HEK293 (cell line): ENCODE measurements around the gene NEAT1.
A peak's percentile ranks its signal among the peaks of the same experiment; 100 is the strongest.
"Not testable (repeated sequence)": the region's sequence is repeated elsewhere in the genome, so short reads cannot be mapped to it uniquely, and the experiment has no call there.

Experiments used
- CTCF ChIA-PET: fragments of 350-600 bp; formaldehyde crosslinking; extraction: SDS; loops from one replicate; lab custom pipeline; 2021; ENCODE audit warnings: antibody characterized with exemption; lab: Yijun Ruan, JAX
- POLR2A ChIA-PET: fragments of 300-600 bp; formaldehyde crosslinking; extraction: SDS; loops from one replicate; lab custom pipeline; 2020; ENCODE audit warnings: antibody characterized with exemption, inconsistent platforms; lab: Yijun Ruan, JAX
- H3K27ac ChIP-seq: fragments of 200-500 bp; sonication (Bioruptor generic); 2 replicates; pipeline ENCODE4 v1.5.1; 2014; ENCODE audit warnings: low read depth, low read length, control low read depth, inconsistent platforms; ENCODE audit errors: extremely low read depth
- H3K36me3 ChIP-seq, 2 experiments: fragments of 200-500 bp in 1 of 2; sonication (Bioruptor generic) in 1 of 2; 1 replicate in 1 of 2; 2 replicates in 1 of 2; pipeline ENCODE4 v1.5.1; 2014 to 2017; ENCODE audit warnings: inconsistent platforms in 2 of 2, low read length in 2 of 2; ENCODE audit not compliant: control insufficient read depth in 2 of 2, insufficient read depth in 1 of 2
- H3K4me1 ChIP-seq: fragments of 200-500 bp; sonication (Bioruptor generic); 2 replicates; pipeline ENCODE4 v1.5.1; 2014; ENCODE audit warnings: mild to moderate bottlenecking, low read length, inconsistent platforms; ENCODE audit not compliant: control insufficient read depth, insufficient read depth
- H3K4me3 ChIP-seq: 2 replicates; pipeline ENCODE4 v1.5.1; 2011; ENCODE audit warnings: low read depth, mild to moderate bottlenecking, control low read depth, low read length, moderate library complexity
- H3K9me3 ChIP-seq: fragments of 200-500 bp; sonication (Bioruptor generic); 2 replicates; pipeline ENCODE4 v1.5.1; 2014; ENCODE audit warnings: low read depth, low read length, inconsistent platforms; ENCODE audit not compliant: control insufficient read depth, insufficient read depth
- PRDM1 ChIP-seq: fragments of 450-650 bp; formaldehyde crosslinking; IDR thresholded peaks from 2 replicates; pipeline ENCODE4; 2016; ENCODE audit warnings: missing biosample characterization, missing genetic modification characterization
- SCRT2 ChIP-seq: fragments of 450-650 bp; formaldehyde crosslinking; IDR thresholded peaks from 2 replicates; pipeline ENCODE4 v1.5.1; 2016; ENCODE audit warnings: missing biosample characterization, missing genetic modification characterization
- ZBTB17 ChIP-seq: fragments of 450-650 bp; formaldehyde crosslinking; IDR thresholded peaks from 2 replicates; pipeline ENCODE4 v1.5.1; 2016; ENCODE audit warnings: missing biosample characterization, missing genetic modification characterization
- ZBTB7A ChIP-seq: fragments of 450-650 bp; formaldehyde crosslinking; IDR thresholded peaks from 2 replicates; pipeline ENCODE4 v1.5.1; 2016; ENCODE audit warnings: low read depth, missing biosample characterization, missing genetic modification characterization
- ZFP69B ChIP-seq: fragments of 450-650 bp; formaldehyde crosslinking; IDR thresholded peaks from 2 replicates; pipeline ENCODE4 v1.5.1; 2016; ENCODE audit warnings: missing biosample characterization, missing genetic modification characterization
- ZNF121 ChIP-seq: fragments of 450-650 bp; formaldehyde crosslinking; IDR thresholded peaks from 2 replicates; pipeline ENCODE4 v1.5.1; 2016; ENCODE audit warnings: missing biosample characterization, missing genetic modification characterization
- ZNF521 ChIP-seq: fragments of 450-650 bp; formaldehyde crosslinking; IDR thresholded peaks from 2 replicates; pipeline ENCODE4 v1.5.1; 2017; ENCODE audit warnings: missing biosample characterization, mild to moderate bottlenecking, missing genetic modification characterization
- ZNF600 ChIP-seq: fragments of 450-650 bp; formaldehyde crosslinking; IDR thresholded peaks from 2 replicates; pipeline ENCODE4 v1.5.1; 2016; ENCODE audit warnings: missing biosample characterization, missing genetic modification characterization
- ZNF692 ChIP-seq: fragments of 450-650 bp; formaldehyde crosslinking; IDR thresholded peaks from 2 replicates; pipeline ENCODE4 v1.5.1; 2016; ENCODE audit warnings: missing biosample characterization, missing genetic modification characterization
- ZSCAN30 ChIP-seq: fragments of 450-650 bp; IDR thresholded peaks from 2 replicates; pipeline ENCODE4 v1.5.1; 2018; ENCODE audit warnings: missing biosample characterization, mild to moderate bottlenecking, missing genetic modification characterization, moderate library complexity
- ZSCAN4 ChIP-seq: fragments of 450-650 bp; formaldehyde crosslinking; IDR thresholded peaks from 2 replicates; pipeline ENCODE4 v1.5.1; 2017; ENCODE audit warnings: missing biosample characterization, missing genetic modification characterization

NEAT1 gene

GRCh38 chr11:65411681-65412070 is 10.9 kb upstream of the NEAT1 start:
- ChIA-PET POLR2A (interaction anchor here (1.9 kb wide), 1 partner anchor 11 kb away, joined by 6 read pairs; the partner anchor contains the start of gene NEAT1), CTCF (interaction anchor here (0.7 kb wide), 1 partner anchor 37 kb away, joined by 3 read pairs; no protein-coding TSS in a partner anchor)
- H3K4me3 ChIP-seq, result no peak overlapping the region
- H3K36me3 ChIP-seq, result peaks cover 0 to 34% of the 10 kb centered on the region in 2 experiments; a peak in 2 of 3 replicates
- H3K27ac ChIP-seq, result no peak overlapping the region
- TF ChIP-seq SCRT2 (tag by site-specific recombination) (no peak), ZFP69B (no peak), ZBTB7A (tag by site-specific recombination) (no peak), ZSCAN30 (tag by site-specific recombination) (no peak), ZNF521 (no peak)
- TF ChIP-seq, all 188 proteins: peak for 0
- no peaks in the 10 kb centered on the region for H3K9me3 ChIP-seq
- no peaks in the 10 kb centered on the region; the same call in 1 of the 2 replicates for H3K4me1 ChIP-seq

GRCh38 chr11:65412271-65413076 is 10.1 kb upstream of the NEAT1 start:
- H3K9me3 ChIP-seq, result no peaks in the 10 kb centered on the region
- no peak overlapping the region for H3K4me3 ChIP-seq
- ChIA-PET CTCF (interaction anchor here (0.7 to 1.3 kb wide), 2 partner anchors 38 to 98 kb away, joined by 3 to 9 read pairs; no protein-coding TSS in a partner anchor), POLR2A (interaction anchor here (0.6 to 1.9 kb wide), 5 partner anchors 10 to 93 kb away, joined by 3 to 6 read pairs (median 3); partner anchors contain the start of genes MALAT1 and NEAT1)
- H3K36me3 ChIP-seq, result peaks cover 0 to 34% of the 10 kb centered on the region in 2 experiments; a peak in 2 of 3 replicates
- TF ChIP-seq ZNF121 (tag by site-specific recombination) (0 out of 2 replicates have a peak, but pooled peaks have one; percentile 28), ZNF600 (tag by site-specific recombination) (peak; percentile 35; the same call in 1 of the 2 replicates), ZSCAN4 (tag by site-specific recombination) (no peak)
- no peak overlapping the region for H3K27ac ChIP-seq
- H3K4me1 ChIP-seq, result no peaks in the 10 kb centered on the region; the same call in 1 of the 2 replicates

GRCh38 chr11:65413077-65413664 is 9.4 kb upstream of the NEAT1 start:
- not testable (repeated sequence) for H3K4me3 ChIP-seq, H3K4me1 ChIP-seq, H3K9me3 ChIP-seq, H3K27ac ChIP-seq
- peaks cover 0 to 34% of the 10 kb centered on the region in 2 experiments; a peak in 2 of 3 replicates for H3K36me3 ChIP-seq
- ChIA-PET CTCF (interaction anchor here (0.6 to 3.1 kb wide), 3 partner anchors 11 to 98 kb away, joined by 3 to 15 read pairs (median 9); no protein-coding TSS in a partner anchor), POLR2A (interaction anchor here (0.6 to 1.6 kb wide), 5 partner anchors 9 to 92 kb away, joined by 3 to 4 read pairs (median 3); partner anchors contain the start of genes MALAT1 and NEAT1)

GRCh38 chr11:65414776-65415498 is 7.7 kb upstream of the NEAT1 start:
- ChIA-PET POLR2A (interaction anchor here (0.5 to 16.9 kb wide), 14 partner anchors 8 to 164 kb away, joined by 3 to 1129 read pairs (median 4); partner anchors contain the start of genes FRMD8, MALAT1 and NEAT1), CTCF (interaction anchor here (0.6 to 3.9 kb wide), 21 partner anchors 8 to 632 kb away, joined by 3 to 36 read pairs (median 6); partner anchors contain the start of genes FRMD8 and MALAT1)
- H3K36me3 ChIP-seq, result peaks cover 0 to 17% of the 10 kb centered on the region in 2 experiments; a peak in 2 of 3 replicates
- TF ChIP-seq ZBTB17 (tag by site-specific recombination) (peak; percentile 26; the same call in 1 of the 2 replicates), PRDM1 (tag by site-specific recombination) (no peak), ZNF692 (tag by site-specific recombination) (peak; percentile 28; the same call in 1 of the 2 replicates)
- no peaks in the 10 kb centered on the region for H3K9me3 ChIP-seq
- H3K4me1 ChIP-seq, result peaks cover 6% of the 10 kb centered on the region
- H3K27ac ChIP-seq, result no peak overlapping the region
- no peak overlapping the region for H3K4me3 ChIP-seq
